Umbilical cord (tissue), 2 donors: ENCODE results near the gene ITGA11. TPM values are rescaled to one million over a fixed set of nuclear protein-coding genes. Genes with fewer than 3 reads are reported as not detected.

Experiments
- DNase-seq: peaks from one replicate; pipeline ENCODE4 v3.0.0-alpha.2; 2015; ENCODE audit warnings: low spot score
- total RNA-seq: library from RNA; depleted of rRNA; stranded (reverse); fragments of >200 nt; gene quantifications from one replicate; pipeline ENCODE4 v1.2.3, GENCODE V29; 2014; ENCODE audit warnings: low replicate concordance; ENCODE audit not compliant: insufficient read depth

ITGA11 gene
- total RNA-seq, 1 donor from 2014 or later: 84.5 TPM

DNA sequence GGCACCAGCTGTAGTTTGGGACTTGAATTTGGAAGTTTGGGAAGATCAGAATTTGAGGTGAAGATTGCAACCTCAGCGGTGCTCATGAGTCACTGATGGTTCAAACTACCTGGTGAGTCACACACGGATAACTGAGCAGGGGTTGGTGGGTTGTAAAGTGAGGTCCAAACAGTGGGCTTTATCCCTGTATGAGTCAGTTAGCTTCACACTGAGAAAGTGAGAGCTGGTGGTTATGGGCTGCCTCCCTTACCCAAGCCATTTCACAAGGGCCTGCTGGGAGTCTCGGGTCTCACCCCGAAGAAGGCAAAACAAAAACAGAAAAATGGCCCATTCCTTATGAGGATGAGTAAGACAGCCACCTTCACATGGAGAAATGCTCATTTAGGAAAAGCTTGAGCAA lies 77.0 kb downstream of the ITGA11 start:
- no peak for DNase-seq

GRCh38 chr15:68354268-68354667 lies 77.7 kb downstream of the ITGA11 start:
- no peak for DNase-seq

GRCh38 chr15:68353421-68354135 lies 78.4 kb downstream of the ITGA11 start:
- DNase-seq: no peak

GRCh38 chr15:68352401-68353062 lies 79.4 kb downstream of the ITGA11 start:
- peak; percentile 89 for DNase-seq

DNA sequence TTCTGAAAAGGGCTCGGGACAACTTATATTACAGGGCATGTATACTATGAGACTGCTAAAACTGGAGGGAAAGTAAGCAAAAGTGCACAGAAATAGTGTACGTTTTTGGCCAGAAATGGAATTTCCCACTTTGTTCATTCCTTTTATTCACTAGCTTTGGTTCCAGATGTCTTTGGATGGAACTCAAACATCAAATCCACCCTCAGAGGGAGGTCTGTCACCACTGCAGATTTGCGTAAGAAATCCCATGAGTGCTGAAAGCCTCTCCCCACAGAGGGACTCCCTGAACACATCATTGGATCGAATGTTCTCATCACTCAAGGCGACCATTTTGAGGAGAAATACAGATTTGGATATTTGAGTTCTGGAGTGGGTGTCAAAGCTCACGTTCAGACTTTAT lies 82.8 kb downstream of the ITGA11 start:
- no peak for DNase-seq

DNA sequence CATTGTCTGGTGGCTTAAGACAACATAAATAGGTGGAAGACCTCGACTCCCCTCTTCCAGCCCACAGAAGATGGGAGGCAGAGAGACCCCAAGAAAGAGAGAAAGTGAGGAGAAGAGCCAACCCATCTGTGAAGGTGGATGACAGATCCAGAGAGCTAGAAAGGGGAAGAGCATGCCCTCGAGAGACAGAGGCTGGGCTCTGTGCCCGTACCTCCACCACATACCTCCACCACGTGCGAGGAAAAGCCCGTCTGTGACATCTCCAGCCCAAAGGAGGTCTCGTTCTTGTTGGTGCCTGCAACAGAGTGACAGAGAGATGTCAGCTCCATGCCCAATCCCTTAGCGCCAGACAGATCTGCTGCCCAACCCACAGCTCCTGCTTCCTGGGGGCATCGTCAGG lies 83.4 kb downstream of the ITGA11 start:
- DNase-seq: no peak

DNA sequence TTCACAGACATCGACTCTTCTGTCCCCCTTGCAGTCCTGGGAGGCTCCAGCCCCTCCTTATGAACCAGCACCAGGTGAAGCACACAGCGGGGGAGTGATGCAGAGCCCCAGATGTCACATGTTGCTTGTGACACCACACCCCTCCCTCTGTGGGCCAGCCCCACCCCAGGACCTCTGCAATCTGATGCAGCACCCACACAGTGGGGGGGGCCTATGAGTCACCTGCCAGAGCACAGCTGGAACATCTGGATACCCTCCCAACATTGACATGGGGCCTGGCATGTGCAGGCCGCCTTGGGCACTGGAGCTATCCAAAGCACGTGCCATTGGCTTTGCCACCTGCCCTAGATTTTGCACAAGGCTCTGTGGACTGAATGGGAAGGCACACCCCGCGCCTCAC lies 83.9 kb downstream of the ITGA11 start:
- no peak for DNase-seq

DNA sequence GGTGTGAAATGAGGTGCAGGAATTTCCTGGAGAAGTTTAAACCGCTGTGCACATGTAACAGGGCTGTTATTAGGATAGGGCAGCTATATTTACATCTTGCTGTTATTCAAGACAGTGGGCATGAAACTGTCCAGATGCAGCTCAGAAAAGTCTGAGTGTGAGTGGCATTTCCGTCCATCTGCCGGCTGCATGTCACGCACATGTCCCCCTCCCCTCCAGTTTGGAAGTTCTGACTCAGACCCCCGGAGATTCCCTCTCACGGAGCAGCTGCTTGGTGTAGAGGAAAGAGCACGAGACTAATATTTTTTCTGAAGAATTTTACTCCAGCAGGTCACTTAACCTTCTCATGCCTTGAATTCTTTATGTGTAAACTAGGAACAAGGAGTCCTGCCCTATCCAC lies 84.6 kb downstream of the ITGA11 start:
- no peak for DNase-seq

DNA sequence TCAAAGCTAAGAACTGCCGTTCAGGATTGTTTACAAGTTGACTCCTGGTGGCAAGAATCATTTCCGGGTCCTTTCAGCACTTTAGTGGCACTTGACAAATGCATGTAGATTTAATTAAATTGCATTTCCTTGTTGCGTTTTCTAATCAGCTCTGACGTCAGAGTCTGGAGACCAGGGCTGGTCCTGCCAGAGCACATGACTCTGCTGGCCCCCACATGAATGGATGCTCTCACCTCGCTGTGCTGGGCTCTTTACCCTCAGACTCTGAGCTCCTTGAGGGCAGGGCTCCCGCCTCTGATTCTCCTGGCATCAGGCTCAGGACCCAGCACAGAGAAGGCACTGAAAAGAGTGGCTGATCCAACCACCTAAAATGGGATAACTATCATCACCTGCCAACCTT lies 85.0 kb downstream of the ITGA11 start:
- DNase-seq: no peak

- DNase-seq: no peak
Observed at GRCh38 chr15:68345481-68345880, 86.5 kb downstream of the ITGA11 start.

- no peak for DNase-seq
Observed at GRCh38 chr15:68344600-68344999, 87.4 kb downstream of the ITGA11 start.

DNA sequence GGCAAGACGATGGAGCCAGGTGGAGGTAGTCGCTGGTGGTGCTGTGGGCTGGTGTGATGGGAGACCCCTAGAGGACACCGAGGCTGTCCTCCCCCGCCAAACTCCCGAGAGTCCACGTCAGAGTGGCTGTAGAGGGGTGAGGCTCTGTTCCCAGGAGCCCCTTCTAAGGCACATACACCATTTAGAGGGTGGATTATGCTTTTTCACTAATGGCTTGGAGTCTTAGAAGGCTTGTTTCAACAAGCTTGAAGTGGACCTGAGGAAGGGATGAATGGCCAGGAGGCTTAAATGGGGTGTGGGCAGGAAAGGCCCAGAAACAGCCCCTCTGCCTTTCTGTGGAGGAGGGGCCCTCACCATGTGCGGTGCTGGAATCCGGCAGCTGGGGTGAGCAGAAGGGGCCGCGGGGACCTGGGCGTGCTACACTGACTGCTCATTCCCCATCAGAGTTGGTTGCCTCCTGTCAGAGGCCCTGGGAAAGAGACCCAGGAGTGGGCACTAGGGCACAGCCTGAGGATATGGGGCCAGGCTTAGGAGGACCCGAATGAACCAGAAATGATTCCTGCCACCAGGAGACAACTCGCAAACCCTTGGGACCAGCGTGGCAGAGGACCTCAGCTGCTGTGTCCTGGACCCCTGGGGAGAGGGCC lies 88.3 kb downstream of the ITGA11 start:
- DNase-seq: no peak

GRCh38 chr15:68341760-68342725 lies 89.9 kb downstream of the ITGA11 start:
- DNase-seq: no peak

GRCh38 chr15:68340726-68341671 lies 91.0 kb downstream of the ITGA11 start:
- no peak for DNase-seq

DNA sequence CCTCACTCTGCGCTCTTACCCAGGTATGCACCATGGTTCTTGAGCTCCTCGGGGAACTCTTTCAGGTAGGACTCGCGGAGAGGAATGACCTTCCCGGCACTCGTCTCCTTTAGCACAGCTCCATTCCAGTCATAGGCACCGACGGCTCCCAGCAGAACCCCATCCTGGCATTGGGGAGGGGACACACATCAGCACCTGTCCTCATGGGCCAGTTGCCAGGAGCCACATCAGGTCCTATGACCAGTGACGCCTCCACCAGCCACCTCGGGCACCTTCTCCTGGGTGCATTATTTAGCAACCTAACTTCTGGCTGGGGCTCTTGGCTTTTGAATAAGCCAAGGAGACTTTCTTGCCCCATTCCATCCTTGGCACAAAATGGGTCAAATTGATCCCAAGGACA lies 92.5 kb downstream of the ITGA11 start:
- no peak for DNase-seq

- no peak for DNase-seq
Observed at GRCh38 chr15:68337826-68338225, 94.1 kb downstream of the ITGA11 start.

DNA sequence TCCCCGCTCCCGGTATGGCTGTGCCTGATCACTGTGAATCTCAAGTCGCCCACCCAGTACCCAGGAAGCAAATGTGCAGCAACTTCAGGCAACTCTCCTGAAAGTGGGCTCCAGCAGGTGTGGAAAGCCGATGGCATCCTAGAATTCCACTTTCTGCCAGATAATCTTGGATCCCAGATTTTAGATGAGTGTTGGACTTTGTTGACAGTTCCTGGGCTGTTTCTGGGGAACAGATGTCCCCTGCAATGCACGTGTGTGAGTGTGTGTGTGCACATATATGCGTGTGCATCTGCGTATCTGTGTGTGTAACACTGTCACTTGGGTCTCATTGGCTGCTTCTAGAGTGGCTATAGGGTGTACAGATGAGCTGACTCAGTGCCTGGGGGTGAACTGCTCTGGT lies 95.4 kb downstream of the ITGA11 start:
- no peak for DNase-seq

DNA sequence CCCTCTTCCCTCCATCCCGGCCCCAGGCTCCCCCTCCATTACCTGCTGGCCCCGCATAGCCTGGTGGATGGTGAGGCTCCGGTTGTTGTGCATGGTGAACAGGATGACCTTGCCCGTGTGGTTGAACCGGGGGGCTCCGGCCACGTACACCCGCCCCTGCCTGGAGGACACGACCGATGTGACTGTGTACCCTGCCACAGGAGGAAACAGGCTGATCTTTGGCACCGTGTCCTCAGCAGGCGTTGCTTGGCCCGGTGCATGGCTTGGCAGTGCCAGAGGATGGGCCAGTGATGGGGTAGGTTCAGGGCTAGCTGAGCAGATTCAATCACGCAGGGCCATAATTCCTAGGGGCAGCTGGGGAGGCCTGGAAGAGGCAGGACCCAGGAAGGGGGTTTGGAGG lies 96.3 kb downstream of the ITGA11 start:
- DNase-seq: no peak

DNA sequence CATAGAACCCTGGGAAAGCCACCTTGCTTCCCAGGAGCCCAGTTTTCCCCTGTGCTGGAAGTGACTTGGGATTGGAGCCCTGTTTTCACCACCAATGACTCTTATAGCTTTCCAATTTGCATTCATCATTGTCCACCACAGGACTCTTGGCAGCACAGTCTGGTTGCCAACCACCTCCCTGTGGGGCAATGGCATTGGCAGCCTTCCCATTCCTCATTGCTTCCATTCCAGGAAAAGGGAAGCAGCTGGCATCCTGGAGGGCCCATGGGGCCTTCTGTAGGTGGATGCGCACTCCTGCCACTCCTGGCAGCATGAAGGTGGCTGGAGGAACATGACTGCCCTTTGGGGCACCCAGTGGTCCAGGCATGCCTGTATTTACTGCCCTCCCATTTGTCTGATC lies 96.7 kb downstream of the ITGA11 start:
- no peak for DNase-seq

DNA sequence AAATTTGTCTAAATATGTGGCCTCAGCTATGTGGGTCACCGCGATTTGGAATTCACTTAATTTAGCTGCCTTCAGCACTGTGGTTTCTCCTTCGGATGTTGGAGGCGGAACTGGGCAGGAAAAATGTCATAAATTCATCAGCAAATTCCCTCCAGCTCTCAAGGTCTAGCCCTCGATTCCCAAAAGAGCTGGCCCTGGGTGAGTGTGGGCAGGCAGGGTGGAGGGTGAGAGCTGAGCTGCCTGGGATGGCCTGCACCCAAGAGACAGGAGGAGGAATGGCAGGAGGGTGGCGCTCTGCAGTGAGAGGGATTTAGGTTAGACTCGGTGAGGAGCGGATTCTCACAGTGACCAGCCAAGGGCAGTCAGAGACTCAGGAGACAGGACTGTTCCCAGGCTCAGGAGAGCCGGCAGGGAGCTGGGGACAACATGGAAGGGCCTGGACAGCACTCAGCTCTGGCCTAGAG lies 97.3 kb downstream of the ITGA11 start:
- peak; percentile 27 for DNase-seq
